Activated naive CD4-positive, alpha-beta T cell treated with anti-CD3 and anti-CD28 coated beads, Interleukin-2, amount 10 ng/mL, durations not matched to agents 7 days and 5 days (primary cell): ENCODE data around the gene AGAP1.

Experiments
- CTCF ChIA-PET: fragments of 350-600 bp; sonication (Branson Sonifier 250); formaldehyde crosslinking; loops from one replicate; lab custom pipeline; 2021; ENCODE audit warnings: antibody characterized with exemption; lab: Charles Lee
- DNase-seq: peaks from one replicate; pipeline ENCODE4 v3.0.0-alpha.2; 2020
- H3K27ac Mint-ChIP-seq: one replicate; pipeline ENCODE4 v1.8.0; 2021; ENCODE audit warnings: mild to moderate bottlenecking, moderate library complexity, mixed read lengths
- H3K27me3 Mint-ChIP-seq: one replicate; pipeline ENCODE4 v1.8.0; 2021; ENCODE audit warnings: mild to moderate bottlenecking, mixed read lengths
- H3K36me3 Mint-ChIP-seq: one replicate; pipeline ENCODE4 v1.8.0; 2021; ENCODE audit warnings: mixed read lengths
- H3K4me1 Mint-ChIP-seq: one replicate; pipeline ENCODE4 v1.8.0; 2021; ENCODE audit warnings: mixed read lengths
- H3K4me3 Mint-ChIP-seq: one replicate; pipeline ENCODE4 v1.8.0; 2021; ENCODE audit warnings: mild to moderate bottlenecking, moderate library complexity, mixed read lengths
- H3K9me3 Mint-ChIP-seq: one replicate; pipeline ENCODE4 v1.8.0; 2021; ENCODE audit warnings: mixed read lengths

Gene AGAP1

GRCh38 chr2:235674812-235675211 lies 181.0 kb downstream of the AGAP1 start:
- CTCF ChIA-PET: no interaction called here
- Mint-ChIP-seq H3K27me3 (peaks cover 21% of the 10 kb centered on the region), H3K36me3 (no peaks in the 10 kb centered on the region), H3K9me3 (no peaks in the 10 kb centered on the region), H3K4me1 (no peaks in the 10 kb centered on the region), H3K27ac (no peak overlapping the region), H3K4me3 (no peak overlapping the region)
- DNase-seq: no peak

DNA sequence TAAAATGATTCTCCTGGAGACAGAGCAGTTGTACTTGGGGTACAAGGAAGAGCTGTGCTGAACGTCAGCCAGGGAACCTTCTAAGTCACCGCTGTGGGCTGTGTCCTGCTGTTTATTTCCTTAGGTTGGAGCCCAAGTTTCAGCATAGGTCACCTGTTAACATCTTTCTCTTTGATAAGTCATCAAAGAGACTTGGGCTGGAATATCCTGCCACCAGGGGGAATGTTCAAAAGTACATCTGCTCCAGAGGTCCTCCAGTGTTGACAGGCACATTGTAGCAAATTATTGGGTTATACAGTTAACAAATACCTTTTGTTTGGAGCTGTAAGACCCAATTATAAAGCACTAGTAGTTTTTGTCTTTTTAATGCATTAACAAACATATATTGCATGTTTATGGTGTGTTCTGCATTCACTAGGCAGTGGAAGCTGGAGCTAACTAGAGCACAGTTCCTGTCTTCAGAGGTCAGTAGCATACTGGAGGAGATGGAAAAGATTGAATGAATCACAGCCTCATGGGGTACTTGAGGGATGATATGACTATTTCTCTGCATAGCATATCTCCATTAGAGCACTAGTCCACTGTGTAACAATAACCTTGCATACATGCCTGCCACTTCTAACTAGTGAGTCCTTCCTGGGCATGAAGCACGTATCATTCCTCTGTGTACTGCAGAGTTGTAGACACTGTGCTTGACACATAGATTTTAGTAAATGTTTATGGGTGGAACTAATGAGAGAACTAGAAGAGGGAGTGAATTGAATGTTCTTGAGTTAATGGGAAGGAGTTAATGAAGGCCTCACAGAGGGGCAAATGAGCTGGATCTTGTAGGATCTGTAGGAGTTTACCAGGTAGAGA lies 182.1 kb downstream of the AGAP1 start:
- no peak for DNase-seq
- H3K36me3 Mint-ChIP-seq: no peaks in the 10 kb centered on the region
- CTCF ChIA-PET: no interaction called here
- no peak overlapping the region for H3K4me3 Mint-ChIP-seq
- H3K9me3 Mint-ChIP-seq: no peaks in the 10 kb centered on the region
- H3K4me1 Mint-ChIP-seq: no peaks in the 10 kb centered on the region
- no peak overlapping the region for H3K27ac Mint-ChIP-seq
- H3K27me3 Mint-ChIP-seq: peaks cover 22% of the 10 kb centered on the region

DNA sequence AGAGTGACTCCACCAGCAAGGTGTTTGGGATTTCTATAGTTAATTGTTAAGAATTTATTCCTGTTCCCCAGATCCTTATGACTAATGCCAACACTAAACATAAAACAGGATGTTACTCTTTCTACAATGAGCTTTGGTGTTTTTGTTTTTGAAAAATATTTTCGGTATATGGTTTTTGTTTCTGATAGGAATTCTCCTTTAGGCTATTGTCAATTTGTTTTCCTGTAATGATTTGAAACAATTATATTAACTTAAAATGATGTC lies 182.6 kb downstream of the AGAP1 start:
- H3K36me3 Mint-ChIP-seq: no peaks in the 10 kb centered on the region
- H3K27me3 Mint-ChIP-seq: peaks cover 18% of the 10 kb centered on the region
- no peaks in the 10 kb centered on the region for H3K4me1 Mint-ChIP-seq
- H3K27ac Mint-ChIP-seq: no peak overlapping the region
- no peak for DNase-seq
- CTCF ChIA-PET: no interaction called here
- H3K9me3 Mint-ChIP-seq: no peaks in the 10 kb centered on the region
- H3K4me3 Mint-ChIP-seq: no peak overlapping the region

GRCh38 chr2:235677276-235677788 lies 183.5 kb downstream of the AGAP1 start:
- Mint-ChIP-seq H3K9me3 (no peaks in the 10 kb centered on the region), H3K36me3 (no peaks in the 10 kb centered on the region), H3K4me1 (no peaks in the 10 kb centered on the region), H3K4me3 (no peak overlapping the region), H3K27ac (no peak overlapping the region), H3K27me3 (peaks cover 10% of the 10 kb centered on the region)
- CTCF ChIA-PET: no interaction called here
- DNase-seq: no peak

DNA sequence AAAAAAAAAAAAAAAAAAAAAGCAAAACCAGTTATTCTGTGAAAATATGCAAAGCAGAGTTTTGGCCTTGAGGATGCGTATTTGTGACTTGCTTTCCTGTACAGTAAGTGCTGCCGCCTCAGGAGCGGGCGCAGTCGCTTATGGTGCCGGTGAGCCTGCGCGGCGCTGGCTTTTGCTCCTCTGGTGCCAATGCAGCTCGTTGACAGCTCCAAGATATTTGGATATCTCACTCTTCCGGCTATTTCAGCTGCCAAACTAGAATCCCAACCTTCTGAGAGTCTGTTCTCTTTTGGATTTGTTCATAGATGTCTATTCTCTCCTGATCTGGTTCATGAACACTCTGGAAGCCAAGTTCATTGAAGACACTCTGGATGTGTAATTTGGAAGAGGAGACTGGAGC lies 184.1 kb downstream of the AGAP1 start:
- H3K4me1 Mint-ChIP-seq: no peaks in the 10 kb centered on the region
- CTCF ChIA-PET: no interaction called here
- no peak overlapping the region for H3K4me3 Mint-ChIP-seq
- no peak for DNase-seq
- no peaks in the 10 kb centered on the region for H3K36me3 Mint-ChIP-seq
- H3K9me3 Mint-ChIP-seq: no peaks in the 10 kb centered on the region
- peaks cover 4% of the 10 kb centered on the region for H3K27me3 Mint-ChIP-seq
- H3K27ac Mint-ChIP-seq: no peak overlapping the region

DNA sequence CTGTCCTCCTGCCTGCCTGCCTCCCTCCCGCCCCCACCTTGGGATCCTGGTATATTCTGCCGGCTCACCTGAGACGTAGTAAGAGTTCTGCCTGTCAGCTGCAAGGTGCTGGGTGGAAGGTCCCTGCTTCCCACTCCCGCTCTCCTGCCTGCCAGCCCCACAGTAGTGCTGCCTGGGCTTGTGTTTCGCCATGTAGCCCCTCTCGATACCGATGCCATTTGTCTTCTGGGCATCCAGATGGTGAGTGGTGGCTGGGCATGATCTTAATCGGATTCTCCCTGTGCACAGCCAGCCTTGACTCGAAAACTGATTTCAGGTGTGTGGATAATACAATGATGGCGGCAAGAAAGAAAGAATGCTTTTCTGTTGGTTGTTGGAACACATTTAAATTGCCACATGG lies 184.9 kb downstream of the AGAP1 start:
- CTCF ChIA-PET: no interaction called here
- Mint-ChIP-seq H3K4me1 (no peaks in the 10 kb centered on the region), H3K4me3 (no peak overlapping the region), H3K36me3 (no peaks in the 10 kb centered on the region), H3K27me3 (peaks cover 4% of the 10 kb centered on the region), H3K9me3 (no peaks in the 10 kb centered on the region), H3K27ac (no peak overlapping the region)
- no peak for DNase-seq

DNA sequence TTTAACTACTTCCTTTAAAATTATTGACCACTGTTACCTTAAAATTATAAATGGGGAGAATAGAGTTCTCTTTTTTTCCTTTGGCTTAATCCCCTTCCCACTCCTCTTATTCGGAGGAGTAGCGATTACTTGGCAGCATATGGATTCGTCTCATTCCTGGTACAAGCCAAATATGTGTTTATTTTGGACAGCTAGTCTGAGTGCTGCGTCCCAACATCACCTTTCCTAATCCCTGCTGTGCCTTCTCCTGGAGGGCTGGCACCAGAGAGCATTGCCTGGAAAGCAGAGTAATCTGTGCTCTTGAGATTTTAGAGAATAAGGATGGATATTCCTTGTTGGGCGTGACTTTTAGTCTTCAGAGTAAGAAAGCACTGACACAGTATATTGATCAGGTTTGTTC lies 185.6 kb downstream of the AGAP1 start:
- CTCF ChIA-PET: interaction anchor here (1.1 kb wide), 1 partner anchor 8 kb away, joined by 3 read pairs; no protein-coding TSS in a partner anchor
- H3K27me3 Mint-ChIP-seq: peaks cover 4% of the 10 kb centered on the region
- no peak overlapping the region for H3K27ac Mint-ChIP-seq
- no peaks in the 10 kb centered on the region for H3K36me3 Mint-ChIP-seq
- H3K4me3 Mint-ChIP-seq: no peak overlapping the region
- H3K9me3 Mint-ChIP-seq: no peaks in the 10 kb centered on the region
- H3K4me1 Mint-ChIP-seq: no peaks in the 10 kb centered on the region
- DNase-seq: no peak

DNA sequence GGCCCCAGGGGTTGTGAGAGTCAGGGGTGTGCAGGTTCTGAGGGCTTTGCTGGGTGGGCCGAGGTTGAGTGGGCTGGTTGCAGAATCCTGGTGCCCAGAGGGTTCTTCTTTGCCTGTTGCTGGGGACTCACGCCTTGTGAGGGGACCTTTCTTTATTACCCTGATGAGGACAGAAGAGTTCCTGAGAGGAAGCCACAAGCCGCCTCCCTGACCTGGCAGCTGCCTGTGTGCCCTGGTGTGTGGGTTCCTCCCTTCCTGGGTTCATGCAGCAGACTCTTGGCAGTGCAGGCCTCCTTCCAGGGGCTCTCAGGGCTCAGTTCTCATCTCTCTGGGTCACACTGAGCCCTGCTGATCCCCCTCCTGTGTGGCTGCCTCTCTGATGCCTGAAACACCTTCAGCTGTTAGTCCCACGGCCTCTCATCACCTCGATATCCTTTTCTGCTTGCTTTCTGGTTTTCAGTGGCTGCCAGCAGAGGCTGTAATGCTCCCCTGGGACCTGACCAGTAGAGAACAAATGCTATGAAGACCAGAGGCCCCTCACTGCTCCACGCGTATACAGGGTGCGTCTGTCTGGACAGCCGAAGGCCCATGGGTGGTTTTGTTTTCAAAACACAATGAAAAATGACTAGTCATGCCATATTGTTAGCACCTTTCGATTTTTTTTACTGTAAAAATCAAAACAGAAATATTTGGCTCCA lies 191.3 kb downstream of the AGAP1 start:
- H3K27ac Mint-ChIP-seq: no peak overlapping the region
- H3K27me3 Mint-ChIP-seq: peaks cover 4% of the 10 kb centered on the region
- CTCF ChIA-PET: no interaction called here
- no peak overlapping the region for H3K4me3 Mint-ChIP-seq
- H3K4me1 Mint-ChIP-seq: peaks cover 7% of the 10 kb centered on the region
- no peaks in the 10 kb centered on the region for H3K36me3 Mint-ChIP-seq
- H3K9me3 Mint-ChIP-seq: no peaks in the 10 kb centered on the region
- no peak for DNase-seq

DNA sequence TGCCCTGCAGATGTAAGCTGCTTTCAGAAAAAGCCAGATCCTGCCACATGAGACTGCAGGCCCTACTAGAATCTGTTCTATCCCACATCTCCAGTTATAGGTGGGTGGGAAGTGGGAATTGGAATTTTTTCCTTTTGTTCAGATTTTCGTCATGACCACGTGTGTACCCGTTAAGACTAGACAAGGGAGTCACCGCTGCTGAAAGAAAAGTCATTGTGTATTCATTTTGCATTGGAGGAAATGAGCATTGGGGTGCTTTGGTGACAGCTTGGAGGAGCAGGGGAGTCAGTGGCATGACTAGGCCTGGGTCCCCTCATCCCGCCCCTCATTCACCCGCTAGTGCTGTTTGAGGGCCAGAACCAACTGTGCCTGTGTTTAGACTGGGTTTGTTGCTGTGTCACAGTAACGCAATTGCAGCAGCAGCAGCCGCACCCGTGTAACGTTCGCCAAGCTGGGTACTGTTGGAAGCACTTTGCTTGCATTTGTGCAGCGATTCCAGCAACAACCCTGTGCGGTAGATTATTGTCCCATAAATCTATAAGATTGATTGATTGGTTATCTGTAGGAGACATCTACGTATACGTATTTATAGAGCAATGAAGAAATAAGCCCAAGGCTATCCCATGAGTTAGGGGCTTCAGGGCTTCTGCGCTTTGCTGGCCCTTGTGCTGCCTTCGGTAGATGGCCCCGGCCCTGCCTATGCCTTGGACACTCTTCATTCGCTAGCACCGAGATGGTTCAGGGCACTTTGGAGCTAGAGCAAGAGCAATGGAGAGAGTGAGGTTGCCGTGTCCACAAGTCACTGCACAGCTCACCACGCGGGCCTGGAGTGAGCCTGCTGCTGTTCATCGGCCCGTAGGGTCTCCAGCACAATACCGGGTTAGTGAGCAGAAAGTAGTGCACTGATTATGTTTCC lies 194.9 kb downstream of the AGAP1 start:
- Mint-ChIP-seq H3K27ac (no peak overlapping the region), H3K4me3 (no peak overlapping the region), H3K9me3 (no peaks in the 10 kb centered on the region), H3K4me1 (peaks cover 7% of the 10 kb centered on the region), H3K27me3 (no peaks in the 10 kb centered on the region), H3K36me3 (no peaks in the 10 kb centered on the region)
- CTCF ChIA-PET: no interaction called here
- DNase-seq: no peak

GRCh38 chr2:235689427-235689853 lies 195.6 kb downstream of the AGAP1 start:
- CTCF ChIA-PET: no interaction called here
- H3K27ac Mint-ChIP-seq: no peak overlapping the region
- peaks cover 7% of the 10 kb centered on the region for H3K4me1 Mint-ChIP-seq
- no peak overlapping the region for H3K4me3 Mint-ChIP-seq
- H3K36me3 Mint-ChIP-seq: no peaks in the 10 kb centered on the region
- DNase-seq: no peak
- no peaks in the 10 kb centered on the region for H3K27me3 Mint-ChIP-seq
- H3K9me3 Mint-ChIP-seq: no peaks in the 10 kb centered on the region

- no peak overlapping the region for H3K4me3 Mint-ChIP-seq
- DNase-seq: no peak
- H3K27ac Mint-ChIP-seq: no peak overlapping the region
- CTCF ChIA-PET: no interaction called here
- H3K27me3 Mint-ChIP-seq: no peaks in the 10 kb centered on the region
- H3K4me1 Mint-ChIP-seq: peaks cover 2% of the 10 kb centered on the region
- no peaks in the 10 kb centered on the region for H3K9me3 Mint-ChIP-seq
- H3K36me3 Mint-ChIP-seq: no peaks in the 10 kb centered on the region
Observed at GRCh38 chr2:235690082-235690808, 196.4 kb downstream of the AGAP1 start.

GRCh38 chr2:235690809-235691450 lies 197.1 kb downstream of the AGAP1 start:
- no peak for DNase-seq
- H3K4me1 Mint-ChIP-seq: no peaks in the 10 kb centered on the region
- CTCF ChIA-PET: no interaction called here

GRCh38 chr2:235692076-235692475 lies 198.2 kb downstream of the AGAP1 start:
- CTCF ChIA-PET: no interaction called here
- DNase-seq: no peak

More at GRCh38 chr2:235690809-235691450, 197.1 kb downstream of the AGAP1 start:
- H3K4me3 Mint-ChIP-seq: no peak overlapping the region
- H3K27me3 Mint-ChIP-seq: no peaks in the 10 kb centered on the region
- H3K27ac Mint-ChIP-seq: no peak overlapping the region
- no peaks in the 10 kb centered on the region for H3K36me3 Mint-ChIP-seq
- no peaks in the 10 kb centered on the region for H3K9me3 Mint-ChIP-seq

More at GRCh38 chr2:235692076-235692475, 198.2 kb downstream of the AGAP1 start:
- no peak overlapping the region for H3K27ac Mint-ChIP-seq
- no peaks in the 10 kb centered on the region for H3K9me3 Mint-ChIP-seq
- no peaks in the 10 kb centered on the region for H3K4me1 Mint-ChIP-seq
- no peaks in the 10 kb centered on the region for H3K36me3 Mint-ChIP-seq
- no peak overlapping the region for H3K4me3 Mint-ChIP-seq
- no peaks in the 10 kb centered on the region for H3K27me3 Mint-ChIP-seq
